ENCODE results near the gene IQCF5.

- TF ChIP-seq CTCF (IDR thresholded peaks at IDR 0.05) = no peak
- no peak for TF ChIP-seq POLR2A (IDR thresholded peaks at IDR 0.05)
These were observed 1.5 kb downstream of the IQCF5 start for GRCh38 chr3:51873876-51874275.
